Measurements from ENCODE around the gene CCDC70.
"Not testable (repeated sequence)": the region's sequence is repeated elsewhere in the genome, so short reads cannot be mapped to it uniquely, and the experiment has no call there.

CCDC70 gene

DNA sequence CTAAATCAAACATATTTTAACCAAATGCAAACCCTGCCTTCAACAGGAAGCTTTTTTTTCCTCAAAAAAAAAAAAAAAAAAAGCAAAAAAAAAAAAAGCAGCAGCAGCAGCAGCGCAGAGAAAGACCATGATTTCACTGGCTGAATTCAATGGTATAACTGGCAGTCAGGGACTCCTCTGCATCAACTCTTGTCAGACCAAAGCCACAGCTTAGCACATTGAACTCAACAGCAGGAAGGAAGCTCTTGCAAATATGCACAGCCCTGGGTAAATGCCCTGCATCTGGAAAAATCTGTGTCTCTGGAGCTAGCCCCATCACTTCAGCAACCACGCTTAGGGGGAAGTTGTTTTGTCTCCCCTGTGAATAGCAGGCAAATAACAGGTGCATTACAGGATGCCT, 40.2 kb upstream of the CCDC70 start:
- Histone ChIP-seq H3K27me3 (ENCODE audit: insufficient read depth, low read length) (peaks cover 36% of the 10 kb centered on the region), H3K36me3 (ENCODE audit: insufficient read depth, low read length) (no peaks in the 10 kb centered on the region), H3K79me2 (ENCODE audit: control insufficient read depth, insufficient read depth, low read length, unreplicated experiment) (no peaks in the 10 kb centered on the region), H2AFZ (ENCODE audit: low read length, unreplicated experiment) (no peak overlapping the region), H3K4me1 (ENCODE audit: control insufficient read depth, insufficient read depth, low read length, unreplicated experiment) (peaks cover 13% of the 10 kb centered on the region), H3K4me3 (ENCODE audit: low read depth, low read length) (no peak overlapping the region), H3K27ac (ENCODE audit: low read depth, low read length) (no peak overlapping the region)

DNA sequence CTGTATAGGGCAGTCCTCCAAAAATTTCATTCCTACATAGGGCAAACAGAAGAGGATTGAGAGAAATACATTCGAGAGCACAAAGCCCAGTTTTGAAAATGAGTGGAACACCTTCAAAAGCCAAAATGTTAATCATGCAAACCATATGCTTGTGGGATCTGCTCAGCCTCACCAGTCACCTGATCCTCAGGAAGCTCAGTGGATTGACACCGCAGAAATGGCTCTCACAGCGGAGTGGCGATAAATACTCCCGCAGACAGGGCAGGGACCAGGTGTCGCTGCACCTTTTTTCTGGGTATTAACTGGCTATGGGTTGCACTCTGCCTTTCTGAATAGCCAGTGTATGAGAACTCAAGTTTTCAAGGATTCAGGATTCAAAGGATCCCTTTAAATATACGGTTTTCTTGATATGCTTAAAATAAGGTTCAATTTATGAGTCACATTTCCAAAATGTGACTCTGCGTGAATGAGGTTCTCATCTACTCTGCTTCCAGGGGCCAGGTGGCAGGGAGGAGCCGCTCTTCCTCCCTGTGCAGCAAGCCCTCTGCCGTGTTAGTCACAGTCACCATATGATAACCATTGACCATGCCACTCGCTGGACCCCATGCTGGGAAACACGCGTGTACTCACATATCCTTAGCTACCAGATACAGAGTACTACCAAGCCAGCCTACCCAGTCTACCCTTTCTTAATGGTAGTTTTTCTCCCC, 39.5 kb upstream of the CCDC70 start:
- H3K27ac ChIP-seq (ENCODE audit: low read depth, low read length), result no peak overlapping the region
- H3K4me1 ChIP-seq (ENCODE audit: control insufficient read depth, insufficient read depth, low read length, unreplicated experiment), result peaks cover 13% of the 10 kb centered on the region
- no peaks in the 10 kb centered on the region for H3K36me3 ChIP-seq (ENCODE audit: insufficient read depth, low read length)
- no peaks in the 10 kb centered on the region for H3K79me2 ChIP-seq (ENCODE audit: control insufficient read depth, insufficient read depth, low read length, unreplicated experiment)
- peaks cover 38% of the 10 kb centered on the region for H3K27me3 ChIP-seq (ENCODE audit: insufficient read depth, low read length)
- no peak overlapping the region for H3K4me3 ChIP-seq (ENCODE audit: low read depth, low read length)
- H2AFZ ChIP-seq (ENCODE audit: low read length, unreplicated experiment), result no peak overlapping the region

DNA sequence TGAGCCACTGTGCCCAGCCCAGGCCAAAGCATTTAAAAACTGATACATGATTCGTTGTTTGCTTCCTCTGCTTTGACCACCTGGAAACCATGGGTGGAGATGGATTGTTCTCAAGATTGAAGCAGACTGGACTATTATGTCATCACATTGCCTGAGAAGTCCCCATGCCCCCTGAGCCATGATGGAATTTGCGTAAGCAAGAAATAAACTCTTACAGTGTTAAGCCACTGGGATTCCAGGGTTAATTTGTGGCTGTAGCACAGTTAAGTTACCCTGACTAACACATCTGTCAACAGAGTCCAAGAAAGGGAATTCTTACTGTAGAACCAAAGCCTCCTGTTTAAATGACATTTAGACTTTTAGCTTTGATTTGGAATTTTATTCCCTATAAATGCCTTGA, 38.4 kb upstream of the CCDC70 start:
- no peak overlapping the region for H3K27ac ChIP-seq (ENCODE audit: low read depth, low read length)
- H3K27me3 ChIP-seq (ENCODE audit: insufficient read depth, low read length), result peaks cover 42% of the 10 kb centered on the region
- H3K79me2 ChIP-seq (ENCODE audit: control insufficient read depth, insufficient read depth, low read length, unreplicated experiment), result no peaks in the 10 kb centered on the region
- H3K4me1 ChIP-seq (ENCODE audit: control insufficient read depth, insufficient read depth, low read length, unreplicated experiment), result peaks cover 13% of the 10 kb centered on the region
- H3K36me3 ChIP-seq (ENCODE audit: insufficient read depth, low read length), result no peaks in the 10 kb centered on the region
- no peak overlapping the region for H3K4me3 ChIP-seq (ENCODE audit: low read depth, low read length)
- H2AFZ ChIP-seq (ENCODE audit: low read length, unreplicated experiment), result no peak overlapping the region

DNA sequence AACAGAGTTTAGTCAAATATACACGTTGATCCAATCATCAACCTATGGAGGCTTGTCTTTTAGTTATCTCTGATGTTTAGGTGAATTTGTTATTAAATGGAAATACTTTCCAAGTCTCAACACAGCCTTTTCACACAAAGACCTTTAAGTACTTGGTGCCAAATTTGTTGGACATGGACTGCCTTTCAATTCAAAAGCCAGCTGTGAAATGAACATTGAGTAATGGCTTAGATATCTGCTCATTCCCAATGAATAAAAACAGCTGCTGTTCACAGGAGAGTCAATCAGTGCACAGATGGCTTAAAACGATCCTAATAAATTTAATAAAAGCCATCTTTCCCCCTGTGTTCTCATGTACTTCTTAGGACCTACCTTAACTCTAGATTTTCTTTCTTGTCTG, 37.9 kb upstream of the CCDC70 start:
- H3K4me3 ChIP-seq (ENCODE audit: low read depth, low read length), result no peak overlapping the region
- no peak overlapping the region for H3K27ac ChIP-seq (ENCODE audit: low read depth, low read length)
- H3K4me1 ChIP-seq (ENCODE audit: control insufficient read depth, insufficient read depth, low read length, unreplicated experiment), result peaks cover 10% of the 10 kb centered on the region
- peaks cover 47% of the 10 kb centered on the region for H3K27me3 ChIP-seq (ENCODE audit: insufficient read depth, low read length)
- no peaks in the 10 kb centered on the region for H3K79me2 ChIP-seq (ENCODE audit: control insufficient read depth, insufficient read depth, low read length, unreplicated experiment)
- H3K36me3 ChIP-seq (ENCODE audit: insufficient read depth, low read length), result no peaks in the 10 kb centered on the region
- no peak overlapping the region for H2AFZ ChIP-seq (ENCODE audit: low read length, unreplicated experiment)

DNA sequence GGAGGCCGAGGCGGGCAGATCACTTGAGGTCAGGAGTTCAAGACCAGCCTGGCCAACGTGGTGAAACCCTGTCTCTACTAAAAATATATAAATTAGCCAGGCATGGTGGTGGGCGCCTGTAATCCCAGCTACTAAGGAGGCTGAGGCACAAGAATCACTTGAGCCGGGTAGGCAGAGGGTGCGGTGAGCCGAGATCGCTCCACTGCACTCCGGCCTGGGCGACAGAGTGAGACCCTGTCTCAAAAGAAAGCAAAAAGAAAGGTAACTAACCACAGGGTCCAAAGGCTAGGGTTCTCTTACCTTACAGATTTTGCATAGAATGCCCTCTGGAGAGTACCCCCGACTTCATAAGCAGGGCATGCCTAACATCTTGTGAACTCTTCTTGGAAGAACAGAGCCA, 37.1 kb upstream of the CCDC70 start:
- not testable (repeated sequence) for H3K27ac ChIP-seq (ENCODE audit: low read depth, low read length); H3K4me3 ChIP-seq (ENCODE audit: low read depth, low read length); H3K4me1 ChIP-seq (ENCODE audit: control insufficient read depth, insufficient read depth, low read length, unreplicated experiment); H3K36me3 ChIP-seq (ENCODE audit: insufficient read depth, low read length); H2AFZ ChIP-seq (ENCODE audit: low read length, unreplicated experiment); H3K79me2 ChIP-seq (ENCODE audit: control insufficient read depth, insufficient read depth, low read length, unreplicated experiment)
- H3K27me3 ChIP-seq (ENCODE audit: insufficient read depth, low read length), result peaks cover 54% of the 10 kb centered on the region

GRCh38 chr13:51825165-51825592, 36.6 kb upstream of the CCDC70 start:
- no peak overlapping the region for H3K4me3 ChIP-seq (ENCODE audit: low read depth, low read length)
- no peaks in the 10 kb centered on the region for H3K79me2 ChIP-seq (ENCODE audit: control insufficient read depth, insufficient read depth, low read length, unreplicated experiment)
- no peak overlapping the region for H3K27ac ChIP-seq (ENCODE audit: low read depth, low read length)
- peaks cover 4% of the 10 kb centered on the region for H3K4me1 ChIP-seq (ENCODE audit: control insufficient read depth, insufficient read depth, low read length, unreplicated experiment)
- no peaks in the 10 kb centered on the region for H3K36me3 ChIP-seq (ENCODE audit: insufficient read depth, low read length)
- H3K27me3 ChIP-seq (ENCODE audit: insufficient read depth, low read length), result peaks cover 56% of the 10 kb centered on the region
- H2AFZ ChIP-seq (ENCODE audit: low read length, unreplicated experiment), result no peak overlapping the region

GRCh38 chr13:51825681-51826254, 36.0 kb upstream of the CCDC70 start:
- Histone ChIP-seq H3K79me2 (ENCODE audit: control insufficient read depth, insufficient read depth, low read length, unreplicated experiment) (no peaks in the 10 kb centered on the region), H2AFZ (ENCODE audit: low read length, unreplicated experiment) (no peak overlapping the region), H3K4me1 (ENCODE audit: control insufficient read depth, insufficient read depth, low read length, unreplicated experiment) (peaks cover 4% of the 10 kb centered on the region), H3K27ac (ENCODE audit: low read depth, low read length) (no peak overlapping the region), H3K27me3 (ENCODE audit: insufficient read depth, low read length) (peaks cover 53% of the 10 kb centered on the region), H3K36me3 (ENCODE audit: insufficient read depth, low read length) (no peaks in the 10 kb centered on the region), H3K4me3 (ENCODE audit: low read depth, low read length) (no peak overlapping the region)

- Histone ChIP-seq H3K36me3 (ENCODE audit: insufficient read depth, low read length) (no peaks in the 10 kb centered on the region), H3K79me2 (ENCODE audit: control insufficient read depth, insufficient read depth, low read length, unreplicated experiment) (no peaks in the 10 kb centered on the region), H2AFZ (ENCODE audit: low read length, unreplicated experiment) (no peak overlapping the region), H3K4me1 (ENCODE audit: control insufficient read depth, insufficient read depth, low read length, unreplicated experiment) (peaks cover 4% of the 10 kb centered on the region), H3K4me3 (ENCODE audit: low read depth, low read length) (no peak overlapping the region), H3K27ac (ENCODE audit: low read depth, low read length) (no peak overlapping the region), H3K27me3 (ENCODE audit: insufficient read depth, low read length) (peaks cover 48% of the 10 kb centered on the region)
These were observed 35.2 kb upstream of the CCDC70 start for GRCh38 chr13:51826606-51827005.

GRCh38 chr13:51827254-51827653, 34.5 kb upstream of the CCDC70 start:
- no peak overlapping the region for H3K27ac ChIP-seq (ENCODE audit: low read depth, low read length)
- no peaks in the 10 kb centered on the region for H3K36me3 ChIP-seq (ENCODE audit: insufficient read depth, low read length)
- H3K4me1 ChIP-seq (ENCODE audit: control insufficient read depth, insufficient read depth, low read length, unreplicated experiment), result peaks cover 4% of the 10 kb centered on the region
- no peaks in the 10 kb centered on the region for H3K79me2 ChIP-seq (ENCODE audit: control insufficient read depth, insufficient read depth, low read length, unreplicated experiment)
- H2AFZ ChIP-seq (ENCODE audit: low read length, unreplicated experiment), result no peak overlapping the region
- H3K27me3 ChIP-seq (ENCODE audit: insufficient read depth, low read length), result peaks cover 42% of the 10 kb centered on the region
- H3K4me3 ChIP-seq (ENCODE audit: low read depth, low read length), result no peak overlapping the region

GRCh38 chr13:51828730-51829567, 32.8 kb upstream of the CCDC70 start:
- Histone ChIP-seq H3K27me3 (ENCODE audit: insufficient read depth, low read length) (peaks cover 42% of the 10 kb centered on the region), H3K4me1 (ENCODE audit: control insufficient read depth, insufficient read depth, low read length, unreplicated experiment) (peaks cover 4% of the 10 kb centered on the region), H3K4me3 (ENCODE audit: low read depth, low read length) (no peak overlapping the region), H3K27ac (ENCODE audit: low read depth, low read length) (no peak overlapping the region), H3K36me3 (ENCODE audit: insufficient read depth, low read length) (no peaks in the 10 kb centered on the region), H2AFZ (ENCODE audit: low read length, unreplicated experiment) (no peak overlapping the region), H3K79me2 (ENCODE audit: control insufficient read depth, insufficient read depth, low read length, unreplicated experiment) (no peaks in the 10 kb centered on the region)

DNA sequence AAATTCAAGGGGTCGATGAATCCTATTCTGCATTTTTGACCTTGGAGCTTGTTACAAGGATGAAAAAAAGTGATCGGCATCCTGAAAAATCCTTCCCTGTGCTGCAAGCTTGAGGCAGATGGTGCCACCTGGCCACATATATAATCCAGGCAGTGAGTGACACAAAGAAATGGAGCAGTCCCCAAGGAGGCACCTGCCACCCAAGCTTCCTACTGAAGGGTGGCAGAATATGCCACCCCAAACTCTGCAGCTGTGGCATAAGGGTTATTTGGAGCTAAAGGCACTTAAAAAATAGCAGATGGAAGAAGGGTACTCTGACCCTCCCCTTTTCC, 32.2 kb upstream of the CCDC70 start:
- Histone ChIP-seq H3K27ac (ENCODE audit: low read depth, low read length) (no peak overlapping the region), H3K4me1 (ENCODE audit: control insufficient read depth, insufficient read depth, low read length, unreplicated experiment) (peaks cover 4% of the 10 kb centered on the region)

More for the DNA sequence above, 32.2 kb upstream of the CCDC70 start:
- no peak overlapping the region for H2AFZ ChIP-seq (ENCODE audit: low read length, unreplicated experiment)
- H3K27me3 ChIP-seq (ENCODE audit: insufficient read depth, low read length), result peaks cover 42% of the 10 kb centered on the region
- H3K4me3 ChIP-seq (ENCODE audit: low read depth, low read length), result no peak overlapping the region
- H3K36me3 ChIP-seq (ENCODE audit: insufficient read depth, low read length), result no peaks in the 10 kb centered on the region
- H3K79me2 ChIP-seq (ENCODE audit: control insufficient read depth, insufficient read depth, low read length, unreplicated experiment), result no peaks in the 10 kb centered on the region

All from ACC112 (cell line).